GM20431 (cell line): ENCODE measurements around the gene RYR1.

ENCODE experiments used
- in situ Hi-C: fragments of 300-500 bp; cut with MseI, MboI; formaldehyde crosslinking; loops from one replicate; pipeline ENCODE4 v1.15.0; 2020; ENCODE audit warnings: low sequenced_read_pairs; ENCODE audit not compliant: unreplicated experiment

Gene RYR1

DNA sequence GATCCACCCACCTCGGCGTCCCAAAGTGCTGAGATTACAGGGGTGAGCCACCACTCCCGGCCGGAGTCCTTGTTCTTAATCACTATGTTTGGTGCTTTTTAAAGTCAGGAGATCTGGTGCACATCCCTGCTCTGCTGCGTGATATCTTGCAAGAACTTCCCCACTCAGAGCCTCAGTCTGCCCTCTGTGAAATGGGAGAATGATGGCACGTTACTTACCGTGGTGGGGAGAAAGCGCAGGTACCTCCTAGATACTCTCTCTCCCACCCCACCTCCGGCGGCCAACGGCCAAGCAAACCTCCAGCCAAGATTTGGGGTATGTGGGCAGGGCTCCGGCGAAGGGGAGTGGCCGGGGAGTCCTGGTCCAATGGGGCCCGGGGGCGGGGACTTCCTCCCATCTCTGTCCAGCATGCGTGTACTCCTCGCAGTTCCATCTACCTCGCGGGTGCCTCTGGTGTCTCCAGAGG lies at the start of gene RYR1:
TSS of gene RYR1 (plus strand) at position 424 of the 466 bp plus-strand sequence. CDS start 139 bp downstream, outside the sequence.
- in situ Hi-C loops, result no loop called here

DNA sequence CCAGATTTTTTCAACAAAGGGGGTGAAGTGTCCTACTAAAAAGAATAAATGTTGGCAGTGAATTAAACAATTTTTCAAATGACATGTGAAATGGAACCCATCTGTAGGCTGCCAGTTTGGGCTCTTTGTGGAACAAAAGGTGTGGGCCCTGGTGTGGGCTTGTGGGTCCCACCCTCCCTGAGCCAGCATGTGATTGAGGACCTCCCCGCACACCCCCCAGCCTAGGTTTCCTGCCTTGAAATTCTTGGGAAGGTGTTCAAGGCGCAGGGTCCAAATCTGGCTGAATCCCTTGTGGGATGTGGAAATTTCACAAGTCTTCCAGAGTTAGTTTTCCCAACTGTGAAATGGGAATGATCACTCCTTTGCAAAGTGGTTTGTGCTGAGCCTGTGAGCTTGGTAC lies 49.7 kb upstream of the RYR1 start:
- in situ Hi-C loops, result no loop called here

DNA sequence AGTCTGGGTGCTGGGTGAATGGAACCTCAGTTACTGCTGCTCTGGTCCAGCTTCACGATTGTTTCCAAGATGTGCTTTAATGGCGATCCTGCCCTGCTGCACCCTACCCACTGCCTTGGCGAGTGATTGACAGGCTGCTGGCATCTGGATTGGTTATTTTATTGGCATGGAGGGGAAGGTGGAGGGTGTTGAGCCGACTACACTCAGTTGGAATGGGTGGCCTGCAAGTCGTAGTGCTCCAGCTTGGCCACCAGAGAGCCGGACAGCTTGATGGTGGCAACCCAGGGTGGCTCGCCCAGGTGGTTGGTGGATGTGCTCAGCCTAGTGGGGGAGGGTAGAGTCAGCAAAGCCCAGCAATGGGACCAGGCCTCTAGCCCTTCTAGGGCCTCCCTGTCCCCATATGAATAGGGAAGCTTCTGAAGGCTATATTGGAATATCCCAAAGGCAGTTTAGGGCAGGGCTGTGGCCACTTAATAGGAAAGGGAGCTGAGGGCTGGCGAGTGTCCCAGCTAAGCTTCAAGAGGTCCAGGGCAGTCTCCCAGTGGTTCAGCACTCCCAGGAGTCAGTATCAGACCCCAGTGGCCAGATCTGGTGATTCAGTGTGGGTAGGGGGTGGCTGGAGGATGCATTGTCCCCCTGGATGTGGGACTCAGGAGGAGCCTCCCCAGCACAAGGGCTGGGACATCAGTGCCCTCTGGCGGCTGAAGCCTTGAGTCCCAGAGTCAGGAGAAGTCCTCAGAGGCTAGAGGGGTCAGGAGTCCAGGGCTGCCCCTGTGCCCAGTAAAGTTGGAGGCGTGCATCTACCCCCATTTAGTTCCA lies 49.1 kb upstream of the RYR1 start:
- in situ Hi-C loops, result no loop called here

DNA sequence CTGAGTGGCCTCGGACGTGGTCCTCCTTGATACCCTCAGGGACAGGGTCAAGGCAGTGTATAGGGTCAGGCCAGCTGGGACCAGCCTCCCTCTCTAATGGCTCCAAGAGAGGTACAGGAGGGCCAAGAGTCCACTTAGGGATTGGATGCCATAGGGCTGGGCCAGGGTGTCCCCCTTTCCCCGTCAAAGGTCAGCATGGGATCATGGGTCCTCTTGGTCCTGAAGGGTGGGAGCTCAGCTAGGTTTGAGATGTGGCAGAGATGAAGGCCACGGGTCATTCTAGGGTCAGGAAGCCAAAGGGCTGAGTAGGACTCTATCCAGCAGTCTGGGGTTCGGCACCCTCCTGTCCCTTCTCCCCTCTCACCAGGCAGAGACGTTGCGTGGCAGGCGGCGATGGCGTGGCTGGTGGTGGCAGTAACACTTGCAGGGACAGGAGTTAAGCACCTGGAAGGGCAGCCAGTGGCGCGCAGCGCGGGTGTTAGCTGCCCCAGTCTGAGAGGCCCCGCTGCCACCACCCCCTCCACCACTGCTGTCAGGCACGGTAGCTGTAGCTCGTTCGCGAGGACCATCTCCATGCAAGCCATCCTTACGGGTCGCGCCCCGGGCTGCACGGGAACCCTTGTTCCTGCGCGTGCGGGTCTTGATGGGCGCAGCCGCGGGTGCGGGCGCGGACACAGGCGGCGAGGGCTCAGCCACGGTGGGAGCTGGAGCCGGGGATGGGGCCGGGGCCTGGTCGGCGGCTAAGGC lies 48.3 kb upstream of the RYR1 start:
- in situ Hi-C loops, result no loop called here

DNA sequence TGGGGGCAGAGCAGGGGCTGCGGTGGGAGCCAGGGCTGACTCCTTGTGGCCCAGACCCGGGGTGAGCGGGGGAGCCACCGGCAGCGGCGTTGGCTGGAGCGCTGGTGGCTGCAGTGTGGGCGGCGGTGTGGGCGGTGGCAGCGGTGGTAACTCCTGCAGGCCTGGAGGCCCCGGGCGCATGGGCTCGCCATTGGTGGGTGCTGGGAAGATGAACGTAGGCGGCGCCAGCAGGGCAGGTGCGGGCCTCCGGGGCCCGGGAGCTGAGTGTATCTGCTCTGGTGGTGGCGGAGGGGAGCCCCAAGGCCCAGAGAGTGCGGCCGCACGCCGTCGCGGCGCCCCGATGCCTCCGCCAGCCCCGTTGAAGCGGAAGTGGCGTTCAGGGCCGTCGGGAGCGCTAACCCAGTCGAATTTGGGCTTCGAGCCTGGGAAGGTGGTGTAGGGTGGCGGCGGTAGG lies 47.7 kb upstream of the RYR1 start:
- in situ Hi-C loops, result no loop called here

DNA sequence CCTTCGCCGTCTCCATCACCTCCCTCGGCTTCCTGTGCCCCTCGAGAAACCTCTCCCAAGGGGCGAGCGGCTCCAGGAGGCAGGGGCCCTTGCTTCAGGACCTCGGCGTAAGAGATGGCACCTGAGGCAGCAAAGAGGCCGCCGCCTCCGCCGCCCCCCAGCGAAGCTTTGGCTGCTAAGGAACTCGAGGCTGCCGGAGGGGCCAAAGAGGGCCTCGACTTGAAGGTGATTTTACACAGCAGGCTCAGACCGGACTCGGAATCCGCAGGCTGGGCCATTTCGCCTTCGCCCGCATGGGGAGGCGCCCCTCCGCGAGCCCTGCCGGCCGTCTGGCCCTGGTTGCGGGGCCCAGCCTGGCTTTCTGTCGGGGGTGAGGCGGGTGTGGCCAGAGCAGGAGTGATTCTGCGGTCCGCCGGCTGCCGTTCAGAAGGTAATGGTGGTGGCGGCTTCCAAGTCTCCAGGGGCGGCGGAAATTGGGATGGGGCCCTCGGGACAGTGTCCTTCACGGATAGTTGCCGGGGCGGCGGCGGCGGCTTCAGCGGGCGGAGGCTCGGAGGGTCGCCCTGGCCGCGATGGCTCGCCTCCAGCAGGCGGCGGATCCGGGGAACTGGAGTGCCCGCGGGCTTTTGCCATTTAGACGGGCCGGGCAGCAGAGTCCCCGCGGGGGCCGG lies 47.1 kb upstream of the RYR1 start:
- in situ Hi-C loops, result no loop called here

DNA sequence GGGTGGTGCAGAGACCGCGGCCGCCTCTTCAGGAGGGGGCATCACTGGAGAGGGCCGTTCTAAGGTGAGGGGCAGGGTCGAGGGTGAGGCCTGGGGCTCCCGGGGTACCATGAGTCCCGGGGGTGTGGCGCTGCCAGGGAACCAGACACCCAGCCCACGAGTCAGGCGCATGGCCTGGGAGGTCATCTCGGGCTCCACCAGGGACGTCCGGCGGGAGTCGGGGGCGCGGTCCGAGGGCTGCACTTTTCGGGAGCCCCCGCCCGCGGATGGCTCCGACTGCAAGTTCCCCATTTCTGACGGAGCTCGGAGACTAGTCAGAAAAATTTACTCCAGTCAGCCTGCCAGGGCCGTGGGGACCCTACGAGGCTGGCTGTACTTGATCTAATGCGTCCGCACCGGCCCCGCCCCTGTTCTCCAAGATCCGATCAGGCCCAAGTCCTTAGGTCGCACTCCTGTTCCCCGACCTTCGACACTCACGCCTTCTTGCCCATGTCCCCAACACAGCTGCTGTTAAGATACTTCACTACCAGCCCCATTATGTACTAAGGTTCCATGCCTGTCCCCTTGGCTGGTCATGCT lies 46.4 kb upstream of the RYR1 start:
- in situ Hi-C loops, result no loop called here

DNA sequence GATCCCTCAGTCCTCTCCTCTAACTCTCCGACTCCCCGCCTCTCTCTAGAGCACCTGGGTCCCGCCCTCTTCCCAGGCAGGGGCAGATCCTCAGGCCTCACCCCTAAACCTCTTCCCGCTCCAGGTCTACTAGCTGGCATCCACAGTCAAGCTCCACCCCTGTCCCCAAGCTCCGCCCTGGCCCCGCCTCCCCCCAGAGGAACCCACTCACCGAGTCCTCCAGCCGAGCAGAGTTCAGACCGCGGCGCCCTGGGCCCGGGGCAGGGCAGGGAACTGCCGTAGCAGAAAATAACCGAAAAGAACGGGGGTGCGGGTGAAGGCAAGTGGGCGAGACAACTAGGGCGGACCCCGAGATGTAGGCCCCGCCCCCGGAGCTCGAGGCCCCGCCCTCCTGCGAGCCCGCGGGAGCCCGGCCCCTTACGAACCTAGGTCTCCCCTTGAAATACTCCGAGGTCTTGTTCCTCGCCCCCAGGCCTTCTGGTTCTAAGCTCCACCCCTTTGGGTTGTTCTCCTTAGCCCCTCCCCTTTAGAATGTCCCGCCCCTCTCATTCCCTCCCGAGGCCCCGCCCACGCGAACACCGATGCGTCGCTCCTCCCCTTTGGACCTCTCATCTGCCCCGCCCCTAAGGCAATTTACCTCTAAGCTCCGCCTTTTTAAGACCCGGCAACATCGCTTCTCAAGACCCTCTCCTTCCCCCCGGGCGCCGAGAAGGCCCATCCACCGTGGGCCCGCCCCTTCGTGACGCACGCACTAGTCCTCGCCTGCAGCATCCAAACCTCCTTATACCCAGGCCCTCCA lies 45.7 kb upstream of the RYR1 start, which contains the start of gene GGN:
TSS of gene GGN (minus strand) at position 485 of the 799 bp plus-strand sequence. CDS start 773 bp downstream, outside the sequence.
- in situ Hi-C loops, result no loop called here

DNA sequence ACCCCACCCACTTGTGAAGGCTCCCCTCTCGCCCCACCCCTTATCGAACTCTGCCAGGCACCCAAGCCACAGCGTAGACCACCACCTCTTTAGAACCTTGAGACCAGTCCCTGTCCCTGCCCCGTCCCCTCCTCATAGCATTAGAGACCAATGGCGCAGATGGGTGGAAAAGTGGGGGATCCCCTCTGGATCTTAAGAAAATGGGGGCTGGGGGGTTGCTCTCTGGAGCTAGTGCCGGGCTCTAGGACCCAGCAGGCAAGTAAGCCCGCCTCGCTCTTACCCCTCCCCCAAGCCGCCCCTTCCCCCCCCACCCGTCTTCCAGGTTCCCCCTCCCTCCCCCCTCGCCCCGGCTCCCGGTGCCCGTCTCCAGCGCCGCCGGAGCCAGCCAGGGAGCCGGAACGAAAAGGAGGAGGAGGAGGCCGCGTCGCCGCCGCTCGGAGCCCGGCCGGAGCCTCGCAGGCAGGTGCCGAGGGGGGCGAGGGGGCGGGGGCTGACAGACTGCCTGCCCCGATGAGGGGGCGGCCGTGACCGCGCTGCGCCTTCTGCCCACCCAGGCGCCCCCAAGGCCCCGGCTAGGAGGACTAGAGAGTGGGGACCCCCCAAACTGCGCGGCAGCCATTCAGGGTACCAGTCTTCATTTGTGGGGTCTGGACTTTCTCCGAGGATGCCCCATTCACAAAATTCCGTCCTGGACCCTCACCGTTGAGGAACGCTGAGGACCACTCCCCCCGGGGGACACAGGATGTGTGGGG lies 45.0 kb upstream of the RYR1 start, which contains the start of gene SPRED3:
TSS of gene SPRED3 (plus strand) at position 349 of the 752 bp plus-strand sequence. CDS start 1,606 bp downstream, outside the sequence.
- in situ Hi-C loops, result no loop called here

DNA sequence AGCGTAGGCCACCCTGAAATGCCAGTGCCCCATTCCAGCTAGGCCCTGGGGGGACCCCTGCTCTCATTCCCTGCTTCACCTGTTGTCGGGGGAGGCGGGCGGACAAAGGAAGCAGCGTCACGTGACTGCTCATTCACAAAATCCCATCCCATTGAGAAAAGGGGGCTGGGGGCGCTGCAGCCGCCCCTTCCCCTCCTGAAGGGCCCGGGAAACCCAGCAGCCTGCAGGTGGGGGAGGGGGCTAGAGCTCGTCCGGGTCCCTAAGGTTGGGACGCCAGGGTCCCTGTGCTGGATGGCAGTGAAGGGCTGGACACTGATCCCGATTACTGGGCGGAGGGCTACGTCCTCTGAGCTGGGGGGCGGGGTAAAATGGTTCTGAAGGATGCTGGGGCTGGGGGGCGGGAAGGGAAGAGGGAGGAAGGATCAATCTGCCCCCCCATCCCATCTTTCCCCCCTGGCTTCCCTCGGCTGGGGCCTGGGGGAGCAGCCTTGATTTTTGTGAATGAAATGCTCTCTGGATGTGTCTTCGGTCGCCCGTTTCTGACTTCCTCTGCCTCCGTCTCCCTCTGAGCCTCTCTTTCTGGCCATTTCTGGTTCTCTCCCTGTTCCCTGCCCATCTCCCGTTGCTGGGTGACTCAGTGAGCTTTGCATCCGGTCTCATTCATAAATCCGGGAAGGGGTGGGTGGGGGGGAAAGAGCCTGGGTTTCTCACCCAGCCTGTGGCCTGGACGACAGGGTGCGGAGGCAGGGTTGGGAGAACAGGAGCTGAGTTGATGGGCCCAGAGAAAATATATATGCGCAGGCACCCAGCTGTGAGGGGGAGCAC lies 44.2 kb upstream of the RYR1 start:
- in situ Hi-C loops, result no loop called here

DNA sequence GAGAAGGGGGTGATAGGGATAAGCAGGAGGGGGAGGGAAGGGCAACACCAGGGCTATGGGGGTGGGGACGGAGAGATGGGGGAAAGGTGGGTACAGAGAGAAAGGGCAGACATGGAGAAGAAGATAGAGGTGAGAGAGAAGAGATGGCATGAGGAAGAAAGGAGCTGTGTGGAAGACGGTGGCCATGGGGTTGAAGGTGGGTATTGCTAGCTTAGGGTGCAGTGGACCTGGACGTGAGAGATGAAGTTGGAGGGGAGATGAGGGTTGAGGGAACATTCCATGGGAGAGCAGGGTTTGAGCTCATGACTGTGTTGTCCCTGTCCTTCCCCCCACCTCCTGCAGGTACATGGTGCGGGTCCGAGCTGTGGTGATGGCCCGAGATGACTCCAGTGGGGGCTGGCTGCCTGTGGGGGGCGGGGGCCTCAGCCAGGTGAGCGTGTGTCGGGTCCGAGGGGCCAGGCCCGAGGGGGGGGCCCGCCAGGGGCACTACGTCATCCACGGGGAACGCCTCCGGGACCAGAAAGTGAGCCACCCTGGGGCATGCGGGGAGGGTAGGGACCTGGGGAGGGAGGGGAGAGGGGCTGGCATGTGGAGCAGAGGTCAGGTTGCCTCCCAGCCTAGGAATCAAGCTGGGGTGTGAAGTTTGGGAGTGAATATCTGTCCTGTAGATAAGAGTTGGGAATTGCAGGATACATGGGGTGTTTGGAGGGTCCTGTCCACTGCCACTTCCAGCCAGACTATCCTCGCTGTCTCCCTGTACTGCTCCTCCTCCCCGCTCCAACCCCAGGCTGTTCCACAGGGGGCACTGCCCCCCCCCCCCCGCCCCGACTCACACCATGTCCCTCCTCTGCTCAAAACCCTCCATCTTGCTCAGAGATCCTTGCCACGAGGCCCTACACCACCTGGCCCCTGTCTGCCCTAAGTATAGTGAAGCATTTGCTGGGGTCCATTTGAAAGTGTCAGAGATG lies 43.2 kb upstream of the RYR1 start:
- in situ Hi-C loops, result no loop called here

DNA sequence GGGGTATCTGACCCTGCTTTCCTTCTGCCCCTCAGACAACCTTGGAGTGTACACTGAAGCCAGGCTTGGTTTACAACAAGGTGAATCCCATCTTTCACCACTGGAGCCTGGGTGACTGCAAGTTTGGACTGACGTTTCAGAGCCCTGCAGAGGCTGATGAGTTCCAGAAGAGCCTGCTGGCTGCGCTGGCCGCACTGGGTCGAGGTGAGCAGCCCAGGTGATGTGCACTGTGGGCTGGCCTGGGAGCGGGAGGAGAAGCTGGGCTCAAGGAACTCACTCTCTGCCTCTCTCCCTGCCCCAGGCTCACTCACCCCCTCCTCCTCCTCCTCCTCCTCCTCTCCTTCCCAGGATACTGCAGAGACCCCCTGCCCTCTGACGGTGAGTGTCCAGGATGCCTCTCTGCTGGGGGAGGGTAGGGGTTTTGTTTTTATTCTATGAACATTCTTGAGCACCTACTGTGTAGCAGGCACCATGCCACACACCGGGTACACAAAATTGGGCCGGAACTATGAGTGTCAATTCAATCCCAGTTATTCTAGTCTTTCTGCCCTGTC lies 41.5 kb upstream of the RYR1 start:
- in situ Hi-C loops, result no loop called here

DNA sequence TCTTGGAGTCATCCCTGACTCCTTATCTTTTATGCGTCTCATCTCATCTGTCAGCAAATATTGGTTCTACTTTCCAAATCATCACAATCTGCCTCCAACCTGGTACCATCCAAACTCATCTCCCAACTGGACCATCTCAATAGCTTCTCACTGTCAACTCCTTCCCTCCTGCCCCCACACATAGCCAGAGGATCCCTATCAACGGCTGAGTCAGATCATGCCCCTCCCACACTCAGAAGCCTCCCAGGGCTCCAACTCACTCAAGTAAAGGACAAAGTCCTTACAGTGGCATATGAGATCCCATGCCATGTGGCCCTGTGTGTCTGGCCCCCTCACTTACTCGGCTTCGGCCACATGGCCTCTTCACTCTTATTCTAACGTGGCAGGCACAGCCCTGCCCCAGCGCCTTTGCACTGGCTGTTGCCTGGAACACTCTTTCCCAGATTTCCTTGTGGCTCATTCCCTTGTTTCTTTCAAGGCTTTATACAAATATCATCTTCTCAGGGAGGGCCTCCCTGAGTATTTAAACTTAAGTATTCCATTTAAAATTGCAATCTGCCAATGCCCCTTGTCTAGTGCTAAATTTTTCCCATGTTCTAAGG lies 40.7 kb upstream of the RYR1 start:
- in situ Hi-C loops, result no loop called here

DNA sequence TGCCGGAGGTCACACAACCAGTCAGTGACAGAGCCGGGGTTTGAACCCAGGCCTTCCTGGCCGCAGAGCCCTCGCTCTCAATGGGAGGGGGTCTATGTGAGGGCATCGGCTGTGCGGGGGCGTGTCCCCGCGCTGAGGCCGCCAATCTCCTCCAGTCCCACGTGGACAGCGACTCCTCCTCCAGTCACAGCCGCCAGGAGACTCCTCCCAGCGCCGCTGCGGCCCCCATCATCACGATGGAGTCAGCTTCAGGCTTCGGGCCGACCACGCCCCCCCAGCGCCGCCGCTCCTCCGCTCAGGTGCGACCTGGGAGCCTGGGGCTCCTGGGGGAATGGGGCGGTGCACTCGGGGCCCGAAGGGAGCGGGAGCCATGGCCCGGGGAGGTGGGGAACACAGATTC lies 39.0 kb upstream of the RYR1 start:
- in situ Hi-C loops, result no loop called here

DNA sequence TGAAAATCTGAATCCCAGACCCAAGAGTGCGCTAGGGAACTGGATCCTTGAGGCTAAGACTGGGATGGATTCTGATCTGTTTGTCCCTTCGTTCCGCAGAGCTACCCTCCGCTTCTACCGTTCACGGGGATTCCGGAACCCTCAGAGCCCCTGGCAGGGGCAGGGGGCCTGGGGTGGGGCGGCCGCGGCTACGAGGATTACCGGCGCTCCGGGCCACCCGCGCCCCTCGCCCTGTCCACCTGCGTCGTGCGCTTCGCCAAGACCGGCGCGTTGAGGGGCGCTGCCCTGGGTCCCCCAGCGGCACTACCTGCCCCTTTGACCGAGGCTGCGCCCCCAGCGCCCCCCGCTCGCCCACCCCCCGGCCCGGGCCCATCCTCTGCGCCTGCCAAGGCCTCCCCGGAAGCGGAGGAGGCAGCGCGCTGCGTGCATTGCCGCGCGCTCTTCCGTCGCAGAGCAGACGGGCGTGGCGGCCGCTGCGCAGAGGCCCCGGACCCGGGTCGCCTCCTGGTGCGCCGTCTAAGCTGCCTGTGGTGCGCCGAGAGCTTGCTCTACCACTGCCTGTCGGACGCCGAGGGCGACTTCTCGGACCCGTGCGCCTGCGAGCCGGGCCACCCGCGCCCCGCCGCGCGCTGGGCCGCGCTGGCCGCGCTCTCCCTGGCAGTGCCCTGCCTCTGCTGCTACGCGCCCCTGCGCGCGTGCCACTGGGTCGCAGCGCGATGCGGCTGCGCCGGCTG lies 37.9 kb upstream of the RYR1 start:
- in situ Hi-C loops, result no loop called here
